ENCODE data around the gene FBXO48.

The FBXO48 gene

GRCh38 chr2:68434981-68435380 is 32.1 kb downstream of the FBXO48 start:
- no peak for DNase-seq

DNA sequence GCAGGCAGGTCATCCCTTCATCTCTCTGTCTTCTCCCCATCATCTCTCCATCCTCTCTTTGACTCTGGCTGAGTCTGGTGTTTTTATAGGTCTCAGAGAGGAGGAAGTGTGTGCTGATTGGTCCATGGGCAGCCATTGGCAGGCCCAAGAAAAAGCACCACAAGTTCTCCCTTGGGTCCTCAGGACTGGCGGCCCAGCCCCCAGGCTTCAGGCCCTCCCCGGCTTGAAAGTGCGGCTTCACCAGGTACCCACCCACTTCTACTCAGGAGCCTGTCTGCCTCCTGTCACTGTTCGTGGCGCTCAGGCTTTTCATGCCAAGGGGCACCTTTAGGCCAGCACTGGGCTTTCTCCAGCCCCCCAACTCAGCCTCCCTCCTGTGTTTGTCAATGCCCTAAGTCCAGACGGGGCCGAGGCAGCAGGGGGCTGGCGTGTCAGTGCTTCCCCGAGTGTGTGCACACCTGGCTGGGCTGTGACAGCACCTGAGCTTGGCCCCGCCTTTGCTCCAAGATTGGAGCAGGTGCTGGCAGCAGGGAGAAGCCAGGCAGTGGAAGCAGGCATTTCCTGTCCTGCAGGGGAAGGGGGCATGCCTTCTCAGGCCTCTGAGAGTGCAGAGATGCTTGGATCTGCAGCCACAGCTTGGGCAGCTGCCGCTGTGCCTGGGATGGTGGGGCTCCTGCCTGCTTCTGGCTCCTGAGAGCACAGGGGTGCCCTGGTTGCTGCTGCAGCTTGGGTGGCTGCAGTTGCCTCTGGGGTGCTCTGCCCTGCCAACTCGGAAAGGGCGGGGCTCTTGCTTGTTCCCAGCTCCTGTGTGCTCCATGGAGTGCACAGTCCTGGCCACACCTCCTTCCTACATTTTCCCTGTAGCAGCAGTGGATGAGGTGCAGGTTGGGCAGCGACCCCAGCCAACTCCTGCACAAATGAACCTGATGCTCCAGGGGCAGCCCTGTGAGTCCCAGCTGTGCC is 34.1 kb downstream of the FBXO48 start:
- DNase-seq: no peak

- DNase-seq: no peak
These were observed 35.6 kb downstream of the FBXO48 start for GRCh38 chr2:68431316-68431972.

GRCh38 chr2:68429311-68429826 is 37.7 kb downstream of the FBXO48 start:
- DNase-seq: no peak

DNA sequence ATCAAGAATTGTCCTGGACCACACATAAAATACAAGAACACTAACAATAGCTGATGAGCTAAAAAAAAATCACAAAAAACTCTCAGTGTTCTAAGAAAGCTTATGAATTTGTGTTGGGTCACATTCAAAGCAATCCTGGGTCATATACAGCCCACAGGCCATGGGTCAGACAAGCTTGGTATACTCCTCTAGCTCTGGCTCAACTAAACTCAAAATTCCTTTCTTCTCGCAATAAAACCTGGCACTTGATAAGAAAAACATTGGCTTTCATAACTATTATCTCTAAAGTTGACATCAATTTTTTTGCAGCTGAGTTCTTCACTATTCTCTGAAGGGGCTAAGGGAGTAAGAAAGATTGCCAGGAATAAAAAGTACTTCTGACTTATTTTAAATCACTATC is 38.3 kb downstream of the FBXO48 start:
- DNase-seq: no peak

DNA sequence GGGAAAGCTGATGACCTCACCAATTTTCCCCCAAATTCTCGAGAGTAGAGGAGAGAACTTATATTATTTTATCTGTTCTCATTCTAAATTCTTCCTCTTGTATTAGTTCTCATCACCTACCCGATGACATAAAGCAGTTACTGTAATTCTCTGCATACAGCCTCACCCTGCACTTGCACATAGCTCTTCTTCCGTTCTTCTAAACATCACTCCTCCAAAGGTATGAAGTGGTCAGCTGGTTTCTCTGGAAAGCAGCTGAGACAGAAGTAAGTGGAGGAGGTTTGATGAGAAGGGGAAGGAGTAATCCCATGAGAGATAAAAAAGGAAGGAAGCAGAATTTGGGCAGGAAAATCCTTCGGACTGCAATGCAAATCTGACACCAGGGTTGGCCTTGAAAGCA is 39.0 kb downstream of the FBXO48 start:
- no peak for DNase-seq

DNA sequence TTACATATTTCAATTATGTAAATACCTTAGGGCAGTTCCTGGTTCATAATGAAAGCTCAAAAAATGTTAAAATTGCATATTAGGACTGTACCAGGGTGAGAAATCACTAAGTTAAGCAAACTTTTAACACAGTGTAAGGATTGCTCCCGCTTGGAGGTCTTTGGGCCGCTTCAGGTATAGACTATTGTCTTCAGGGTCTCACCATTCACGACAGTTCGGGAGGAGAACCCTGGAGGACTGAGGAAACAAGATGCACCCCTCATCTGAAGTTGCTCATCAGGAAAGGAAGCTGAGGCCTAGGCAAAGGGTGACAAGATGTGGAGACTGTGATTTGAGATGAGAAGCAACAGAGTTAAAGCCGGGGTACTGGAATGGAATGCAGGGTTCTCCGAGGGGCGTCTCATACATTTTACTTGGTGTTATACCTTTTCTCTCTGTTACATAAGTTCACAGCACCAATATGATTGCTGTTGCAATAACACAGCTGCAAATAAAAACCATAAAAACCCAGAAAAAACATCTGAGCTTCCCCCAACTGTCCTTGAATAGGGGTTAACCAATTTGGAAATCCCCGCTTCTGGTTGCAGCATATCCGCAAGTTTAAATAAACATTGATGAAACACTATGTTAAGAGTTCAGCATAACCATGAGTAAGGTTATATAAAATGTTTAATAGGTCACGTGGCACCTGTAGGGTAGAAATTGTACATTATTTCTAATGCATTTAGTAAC is 40.1 kb downstream of the FBXO48 start:
- no peak for DNase-seq

DNA sequence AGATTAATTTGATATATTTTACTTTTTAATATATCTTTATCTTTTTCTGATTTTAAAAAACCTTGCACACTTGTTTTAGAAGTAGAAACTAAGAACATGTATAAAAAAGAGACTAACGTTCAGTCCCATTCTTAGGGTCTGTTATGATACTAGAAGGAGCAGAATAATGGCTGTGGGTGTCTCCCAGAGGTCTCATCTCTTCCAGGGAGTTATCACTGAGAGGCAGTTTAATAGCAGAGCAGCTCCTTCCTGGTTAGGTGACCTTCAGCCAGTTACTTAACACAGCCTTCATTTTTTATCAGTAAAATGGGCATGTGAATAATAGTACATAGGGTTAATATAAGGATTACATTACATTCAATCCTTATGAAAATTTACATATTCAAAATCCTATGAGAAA is 40.6 kb downstream of the FBXO48 start:
- no peak for DNase-seq

- DNase-seq: no peak
These were observed 41.6 kb downstream of the FBXO48 start for GRCh38 chr2:68425503-68425902.

GRCh38 chr2:68423966-68424650 is 43.0 kb downstream of the FBXO48 start:
- no peak for DNase-seq

DNA sequence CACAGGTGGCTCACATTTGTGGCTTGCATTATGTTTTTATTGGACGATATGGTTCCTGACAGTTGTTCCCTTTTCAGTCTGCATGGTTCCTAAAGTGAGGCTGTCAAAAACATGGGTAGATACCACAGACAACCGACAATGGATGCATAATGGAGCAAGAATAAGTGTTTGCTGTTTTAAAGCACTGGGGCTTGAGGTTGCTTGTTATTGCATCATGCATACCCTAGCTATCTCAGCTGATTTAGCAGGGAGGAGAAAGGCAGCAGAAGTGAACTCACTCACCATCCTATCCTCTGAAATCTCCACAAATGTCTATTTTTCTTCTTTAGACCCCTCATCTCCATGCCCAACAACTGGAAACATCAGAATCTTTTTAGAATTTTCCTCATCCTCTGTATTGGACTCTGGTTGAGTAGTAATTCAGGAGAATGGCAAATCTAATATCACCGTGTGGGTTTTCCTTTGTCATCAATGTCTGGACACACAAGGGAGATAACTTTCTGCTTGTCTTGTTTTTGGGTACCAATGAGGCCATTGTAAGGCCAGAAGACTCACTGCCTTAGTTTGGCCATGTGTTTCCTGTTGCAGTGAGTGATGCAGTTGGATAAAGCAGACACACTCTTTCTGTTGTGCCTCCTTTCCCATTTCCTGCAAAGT is 46.7 kb downstream of the FBXO48 start:
- DNase-seq: no peak

DNA sequence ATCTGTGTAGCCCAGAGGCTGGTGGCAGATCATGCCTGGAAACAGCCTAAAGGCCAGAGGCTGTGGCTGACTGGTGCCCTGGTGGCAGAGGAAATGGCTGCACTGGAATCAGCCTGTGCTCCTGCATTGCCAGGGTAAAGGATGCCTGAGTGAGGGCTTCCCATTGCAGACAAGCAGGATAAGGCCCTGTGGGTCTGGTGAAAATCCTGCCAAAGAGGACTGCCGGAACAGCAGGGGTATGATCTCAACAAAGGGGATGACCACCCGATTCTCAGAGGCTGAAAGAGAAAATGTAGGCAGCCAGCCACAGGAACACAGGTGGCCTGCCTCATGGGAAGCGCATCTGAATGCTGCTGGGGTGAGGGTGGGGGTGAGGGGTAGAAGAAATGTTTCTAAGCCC is 48.2 kb downstream of the FBXO48 start:
- DNase-seq: no peak

GRCh38 chr2:68418419-68418818 is 48.7 kb downstream of the FBXO48 start:
- DNase-seq: no peak

DNA sequence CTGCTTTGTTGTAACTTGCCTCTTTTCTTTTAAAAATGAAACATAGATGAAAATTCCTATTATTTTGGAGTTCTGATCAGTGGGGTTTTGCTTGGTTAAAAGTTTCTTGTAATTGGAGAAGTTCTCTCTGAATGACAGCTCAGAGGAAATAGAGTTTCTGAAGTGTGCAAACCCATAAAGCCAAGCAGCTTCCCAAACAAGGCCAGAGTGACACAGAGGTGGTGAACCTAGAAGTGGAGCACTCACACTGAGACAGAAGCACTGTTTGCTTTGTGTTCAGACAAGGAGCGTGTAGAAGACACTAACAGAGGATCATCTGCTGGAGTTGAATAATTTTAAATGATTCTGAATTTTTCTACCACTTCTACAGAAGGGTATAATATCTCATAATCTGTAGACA is 49.2 kb downstream of the FBXO48 start:
- DNase-seq: no peak

DNA sequence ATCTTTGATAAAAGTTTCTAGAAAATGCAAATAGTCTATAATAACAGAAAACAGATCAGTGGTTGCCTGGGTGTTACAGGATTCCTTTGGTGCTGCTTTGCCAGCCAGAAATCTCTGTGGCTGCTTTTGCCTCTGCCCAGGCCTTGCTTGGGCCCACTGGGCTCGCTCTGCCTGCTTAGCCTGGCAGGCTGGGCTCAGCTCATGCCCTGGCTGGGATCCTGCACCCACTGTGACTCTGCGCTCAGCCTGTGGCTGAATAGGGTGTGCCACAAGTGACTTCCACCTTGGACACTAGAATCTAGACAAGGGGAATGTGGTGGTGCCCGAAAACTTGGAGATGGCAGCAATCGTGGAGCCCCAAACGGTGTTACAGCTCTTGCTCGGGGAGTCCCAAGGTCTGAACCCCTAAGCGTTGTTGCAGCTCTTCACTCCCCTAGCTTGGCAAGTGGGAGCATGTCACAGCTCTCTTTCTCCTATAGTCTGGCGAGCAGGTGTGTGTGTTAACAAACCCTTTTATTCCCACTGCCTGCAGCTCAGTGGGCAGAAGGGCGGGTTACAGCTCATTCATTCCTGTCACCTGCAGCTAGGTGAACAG is 50.9 kb downstream of the FBXO48 start:
- DNase-seq: no peak

GRCh38 chr2:68415521-68415920 is 51.6 kb downstream of the FBXO48 start:
- DNase-seq: no peak

GRCh38 chr2:68414876-68415275 is 52.2 kb downstream of the FBXO48 start:
- no peak for DNase-seq

DNA sequence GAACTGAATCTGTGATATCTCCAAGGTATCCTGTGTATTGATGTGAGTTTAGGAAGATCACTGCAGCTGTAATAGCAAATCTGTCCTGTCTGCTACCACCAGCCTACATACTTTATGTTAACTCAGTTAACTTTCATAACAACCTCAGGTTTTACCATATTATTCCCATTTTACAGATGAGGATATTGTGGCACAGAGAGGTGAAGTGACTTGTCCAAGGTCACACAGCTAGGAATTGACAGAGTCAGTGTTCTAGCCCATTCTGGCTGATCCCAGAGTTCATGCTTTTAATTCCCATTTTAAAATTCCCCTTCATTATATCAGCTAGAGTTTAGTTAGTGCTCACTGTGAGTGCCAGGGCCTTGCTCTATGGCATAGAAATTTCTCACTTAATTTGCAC is 52.6 kb downstream of the FBXO48 start:
- no peak for DNase-seq

- DNase-seq: no peak
These were observed 53.6 kb downstream of the FBXO48 start for GRCh38 chr2:68413466-68413865.

GRCh38 chr2:68412127-68412819 is 54.8 kb downstream of the FBXO48 start:
- DNase-seq: no peak

All from stimulated activated CD8-positive, alpha-beta memory T cell treated with anti-CD3 and anti-CD28 coated beads, Interleukin-4, amount 100 ng/mL, for 48 hours (primary cell).